Tibial nerve (tissue), 4 donors: Measurements from ENCODE around the gene ELK3. TPM values are rescaled to one million over a fixed set of nuclear protein-coding genes. Genes with fewer than 3 reads are reported as not detected.
A peak's percentile ranks its signal among the peaks of the same experiment; 100 is the strongest.
"Not testable (repeated sequence)": the region's sequence is repeated elsewhere in the genome, so short reads cannot be mapped to it uniquely, and the experiment has no call there.

ENCODE experiments used
- DNase-seq, 2 donors: peaks; one replicate each; pipeline ENCODE4 v3.0.0-alpha.2; 2019; ENCODE audit warnings: low spot score in 2 of 2
- H3K27ac ChIP-seq, 4 donors: fragments of 200-600 bp; sonication (generic) in 3 of 4; one replicate each; pipeline ENCODE4 v1.5.1; 2017 to 2019; ENCODE audit warnings: mild to moderate bottlenecking in 1 of 4
- H3K27me3 ChIP-seq, 2 donors: fragments of 200-600 bp; sonication (generic) in 1 of 2; one replicate each; pipeline versions ENCODE4 v1.5.1 to v1.6.0; 2017 to 2019
- H3K36me3 ChIP-seq, 3 donors: fragments of 200-600 bp; sonication (generic); one replicate each; pipeline ENCODE4 v1.5.1; 2018 to 2019
- H3K4me1 ChIP-seq, 4 donors: fragments of 200-600 bp; sonication (generic) in 3 of 4; one replicate each; pipeline ENCODE4 v1.5.1; 2017 to 2019
- H3K4me3 ChIP-seq, 4 donors: fragments of 200-600 bp; sonication (generic) in 3 of 4; one replicate each; pipeline ENCODE4 v1.5.1; 2017 to 2019; ENCODE audit warnings: mild to moderate bottlenecking in 1 of 4, moderate library complexity in 1 of 4
- H3K9me3 ChIP-seq, 4 donors: fragments of 200-600 bp; sonication (generic) in 3 of 4; one replicate each; pipeline ENCODE4 v1.5.1; 2017 to 2019
- EP300 ChIP-seq, 2 donors: sonication (generic); formaldehyde crosslinking; IDR thresholded peaks; one replicate each; pipeline ENCODE4 v1.6.1; 2017; ENCODE audit warnings: antibody characterized with exemption in 2 of 2, mild to moderate bottlenecking in 1 of 2
- POLR2A ChIP-seq, 2 donors: fragments of 450-650 bp; IDR thresholded peaks; one replicate each; pipeline ENCODE4 v1.6.1; 2017; ENCODE audit warnings: antibody characterized with exemption in 2 of 2, mild to moderate bottlenecking in 2 of 2, moderate library complexity in 2 of 2
- WGBS, 2 donors: methylation state at CpG; one replicate each; pipeline ENCODE4 v1.1.5; 2018; 5-methylcytosine and 5-hydroxymethylcytosine counted together
- total RNA-seq, 4 donors: library from RNA; depleted of rRNA; stranded (reverse); fragments of >200 nt; gene quantifications; one replicate each; pipeline ENCODE4 v1.1.0, GENCODE V29; 2016
- TF ChIP-seq, protein P1 (sequence below), 5 experiments: fragments of 200-600 bp in 3 of 5; fragments of 450-650 bp in 2 of 5; sonication (generic) in 3 of 5; IDR thresholded peaks; one replicate each; pipeline ENCODE4 v1.5.1; 2016 to 2019; ENCODE audit warnings: antibody characterized with exemption in 5 of 5, mild to moderate bottlenecking in 3 of 5, moderate library complexity in 2 of 5

ELK3 gene
- total RNA-seq, 4 donors from 2014 or later: 9.4 to 28.6 (median 17.7) TPM

GRCh38 chr12:96310067-96310466 lies 115.9 kb downstream of the ELK3 start:
- Histone ChIP-seq H3K4me1 (peaks cover 0 to 12% (median 2%) of the 10 kb centered on the region in 4 donors), H3K27ac (no peak overlapping the region), H3K27me3 (no peaks in the 10 kb centered on the region), H3K36me3 (peaks cover 0 to 17% (median 0%) of the 10 kb centered on the region in 3 donors), H3K4me3 (no peak overlapping the region), H3K9me3 (no peaks in the 10 kb centered on the region)
- DNase-seq: no peak
- 92 to 94% methylated on average over 3 of the region's 3 CpGs for WGBS, 2 donors
- no peak for TF ChIP-seq EP300 (IDR thresholded peaks at IDR 0.05)
- no peak for TF ChIP-seq POLR2A (IDR thresholded peaks at IDR 0.05)
- TF ChIP-seq, protein P1, sequence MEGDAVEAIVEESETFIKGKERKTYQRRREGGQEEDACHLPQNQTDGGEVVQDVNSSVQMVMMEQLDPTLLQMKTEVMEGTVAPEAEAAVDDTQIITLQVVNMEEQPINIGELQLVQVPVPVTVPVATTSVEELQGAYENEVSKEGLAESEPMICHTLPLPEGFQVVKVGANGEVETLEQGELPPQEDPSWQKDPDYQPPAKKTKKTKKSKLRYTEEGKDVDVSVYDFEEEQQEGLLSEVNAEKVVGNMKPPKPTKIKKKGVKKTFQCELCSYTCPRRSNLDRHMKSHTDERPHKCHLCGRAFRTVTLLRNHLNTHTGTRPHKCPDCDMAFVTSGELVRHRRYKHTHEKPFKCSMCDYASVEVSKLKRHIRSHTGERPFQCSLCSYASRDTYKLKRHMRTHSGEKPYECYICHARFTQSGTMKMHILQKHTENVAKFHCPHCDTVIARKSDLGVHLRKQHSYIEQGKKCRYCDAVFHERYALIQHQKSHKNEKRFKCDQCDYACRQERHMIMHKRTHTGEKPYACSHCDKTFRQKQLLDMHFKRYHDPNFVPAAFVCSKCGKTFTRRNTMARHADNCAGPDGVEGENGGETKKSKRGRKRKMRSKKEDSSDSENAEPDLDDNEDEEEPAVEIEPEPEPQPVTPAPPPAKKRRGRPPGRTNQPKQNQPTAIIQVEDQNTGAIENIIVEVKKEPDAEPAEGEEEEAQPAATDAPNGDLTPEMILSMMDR (IDR thresholded peaks at IDR 0.05): no peak

DNA sequence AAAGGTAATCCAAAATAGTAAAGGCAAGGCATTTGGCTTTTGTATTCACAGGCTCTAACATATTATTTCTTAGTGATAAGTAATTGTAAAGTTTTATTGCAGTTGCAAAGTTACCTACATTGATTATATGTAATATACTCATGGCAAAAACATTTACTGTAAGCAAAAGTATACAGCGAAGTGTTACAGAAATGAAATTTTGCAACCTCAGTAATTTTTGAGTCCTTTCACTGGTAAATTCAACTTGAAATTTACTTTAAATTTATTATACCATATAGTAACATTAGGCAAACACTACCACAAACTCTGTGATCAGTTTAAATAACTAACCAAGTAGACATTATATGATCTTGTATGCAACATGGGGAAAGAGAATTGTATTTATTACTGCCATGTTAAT lies 117.0 kb downstream of the ELK3 start:
- Histone ChIP-seq H3K4me1 (peaks cover 0 to 13% (median 4%) of the 10 kb centered on the region in 4 donors), H3K36me3 (peaks cover 0 to 17% (median 0%) of the 10 kb centered on the region in 3 donors), H3K27me3 (no peaks in the 10 kb centered on the region), H3K9me3 (no peaks in the 10 kb centered on the region), H3K4me3 (no peak overlapping the region), H3K27ac (no peak overlapping the region)
- DNase-seq: no peak
- TF ChIP-seq, protein P1 (IDR thresholded peaks at IDR 0.05): no peak
- TF ChIP-seq EP300 (IDR thresholded peaks at IDR 0.05): no peak
- no peak for TF ChIP-seq POLR2A (IDR thresholded peaks at IDR 0.05)
- 98 to 100% methylated on average over 1 of the region's 1 CpG for WGBS, 2 donors

DNA sequence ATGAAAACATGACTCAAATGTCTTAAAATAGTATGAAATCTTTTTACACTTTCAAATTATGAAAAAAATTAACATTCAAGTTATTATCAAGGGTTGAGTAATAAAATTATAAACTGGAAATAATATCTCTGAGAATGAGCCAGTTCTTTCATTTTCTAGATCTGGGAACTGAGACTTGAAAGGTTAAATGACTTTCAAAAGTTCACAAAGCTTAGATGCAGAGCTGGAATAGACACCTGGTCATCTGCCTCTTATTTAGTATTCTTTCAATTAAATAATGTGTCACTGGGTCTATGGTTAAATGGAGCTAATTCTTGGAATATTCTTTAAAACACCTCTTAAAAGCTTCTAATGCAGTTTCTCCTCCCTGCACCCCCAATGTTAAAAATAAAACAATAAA lies 119.4 kb downstream of the ELK3 start:
- Histone ChIP-seq H3K4me1 (peaks cover 0 to 13% (median 4%) of the 10 kb centered on the region in 4 donors), H3K27me3 (no peaks in the 10 kb centered on the region), H3K27ac (no peak overlapping the region), H3K9me3 (no peaks in the 10 kb centered on the region), H3K4me3 (no peak overlapping the region), H3K36me3 (peaks cover 0 to 17% (median 0%) of the 10 kb centered on the region in 3 donors)
- TF ChIP-seq POLR2A (IDR thresholded peaks at IDR 0.05) (no peak), EP300 (IDR thresholded peaks at IDR 0.05) (no peak)
- TF ChIP-seq, protein P1 (IDR thresholded peaks at IDR 0.05): no peak
- DNase-seq: no peak

DNA sequence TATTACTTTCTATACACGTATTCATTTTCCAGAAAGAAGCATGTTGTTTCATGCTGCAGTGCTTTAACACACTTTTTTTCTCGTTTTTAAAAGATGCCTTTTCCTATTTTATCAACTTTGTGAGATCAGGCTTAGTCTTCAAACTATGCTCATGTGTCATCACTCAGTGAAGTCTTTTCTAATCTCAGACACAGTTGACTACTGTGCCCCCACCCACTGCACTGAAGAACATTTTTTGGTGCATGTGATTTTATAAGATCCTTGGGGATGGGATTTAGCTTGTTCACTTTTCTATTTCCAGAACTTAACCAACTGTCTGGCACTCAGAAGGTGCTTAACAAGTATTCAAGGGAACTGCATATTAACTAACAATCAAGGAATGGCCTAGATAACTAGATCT lies 120.5 kb downstream of the ELK3 start:
- TF ChIP-seq EP300 (IDR thresholded peaks at IDR 0.05) (no peak), POLR2A (IDR thresholded peaks at IDR 0.05) (no peak)
- TF ChIP-seq, protein P1 (IDR thresholded peaks at IDR 0.05): no peak
- WGBS, 2 donors: 70 to 77% methylated on average over 2 of the region's 2 CpGs
- Histone ChIP-seq H3K36me3 (peaks cover 0 to 14% (median 0%) of the 10 kb centered on the region in 3 donors), H3K9me3 (no peaks in the 10 kb centered on the region), H3K27ac (no peak overlapping the region), H3K4me1 (peaks cover 0 to 13% (median 4%) of the 10 kb centered on the region in 4 donors), H3K27me3 (no peaks in the 10 kb centered on the region), H3K4me3 (no peak overlapping the region)
- DNase-seq: no peak

GRCh38 chr12:96315741-96316481 lies 121.7 kb downstream of the ELK3 start:
- Histone ChIP-seq H3K4me1 (peaks cover 0 to 13% (median 4%) of the 10 kb centered on the region in 4 donors), H3K27ac (peak overlapping the region in 1 of 4 donors; percentile 56), H3K4me3 (peak overlapping the region in 2 of 4 donors; percentile 27 to 31)
- H3K9me3 ChIP-seq, H3K27me3 ChIP-seq, H3K36me3 ChIP-seq, DNase-seq: not testable (repeated sequence)
- 80 to 84% methylated on average over 18 to 29 of the region's 33 CpGs for WGBS, 2 donors

DNA sequence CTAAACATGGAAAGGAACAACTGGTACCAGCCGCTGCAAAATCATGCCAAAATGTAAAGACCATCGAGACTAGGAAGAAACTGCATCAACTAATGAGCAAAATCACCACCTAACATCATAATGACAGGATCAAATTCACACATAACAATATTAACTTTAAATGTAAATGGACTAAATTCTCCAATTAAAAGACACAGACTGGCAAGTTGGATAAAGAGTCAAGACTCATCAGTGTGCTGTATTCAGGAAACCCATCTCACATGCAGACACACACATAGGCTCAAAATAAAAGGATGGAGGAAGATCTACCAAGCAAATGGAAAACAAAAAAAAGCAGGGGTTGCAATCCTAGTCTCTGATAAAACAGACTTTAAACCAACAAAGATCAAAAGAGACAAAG lies 123.6 kb downstream of the ELK3 start:
- H3K27ac ChIP-seq, H3K27me3 ChIP-seq, H3K4me3 ChIP-seq, H3K9me3 ChIP-seq, DNase-seq: not testable (repeated sequence)
- WGBS, 2 donors: 100% methylated on average over 2 of the region's 2 CpGs
- H3K4me1 ChIP-seq: peaks cover 0 to 13% (median 4%) of the 10 kb centered on the region in 4 donors
- peaks cover 0 to 10% (median 0%) of the 10 kb centered on the region in 3 donors for H3K36me3 ChIP-seq
